NT2/D1 (cell line): Measurements from ENCODE around the gene SNTG2.

ENCODE experiments used
- SUZ12 ChIP-seq: IDR thresholded peaks from 2 replicates; pipeline ENCODE4 v1.6.1; 2011; ENCODE audit not compliant: insufficient read length, insufficient read depth; ENCODE audit errors: extremely low read depth
- YY1 ChIP-seq: IDR thresholded peaks from 2 replicates; pipeline ENCODE4 v1.6.1; 2011; ENCODE audit not compliant: insufficient read length, insufficient read depth
- ZNF274 ChIP-seq: IDR thresholded peaks from 2 replicates; pipeline ENCODE4 v1.6.1; 2011; ENCODE audit warnings: mild to moderate bottlenecking, low read depth, low read length

DNA sequence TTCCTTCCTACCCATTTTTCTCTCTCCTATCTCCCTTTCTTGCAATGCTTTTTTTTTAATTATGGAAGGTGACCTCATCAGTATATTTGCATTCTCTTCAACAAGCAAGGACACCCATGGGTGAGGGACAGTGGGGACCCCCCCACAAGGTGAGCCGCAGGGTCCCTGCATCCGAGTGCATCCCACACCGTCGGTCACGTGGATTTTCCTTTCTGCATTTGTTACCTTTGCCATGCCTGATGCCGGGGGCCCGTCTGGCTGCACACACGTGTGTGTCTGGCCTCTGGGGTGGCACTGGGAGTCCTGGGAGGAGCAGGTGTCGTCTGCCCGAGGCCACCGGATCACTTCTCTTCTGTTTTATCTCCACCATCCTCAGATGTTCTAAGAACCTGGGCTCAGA is 30.1 kb upstream of the SNTG2 start:
- no peak for TF ChIP-seq YY1
- TF ChIP-seq SUZ12: no peak
- no peak for TF ChIP-seq ZNF274
